B cell (primary cell): ENCODE measurements around the gene ZSCAN20. TPM values are rescaled to one million over a fixed set of nuclear protein-coding genes. Genes with fewer than 3 reads are reported as not detected.

Experiments
- ATAC-seq: fragments of 200-7000 bp; cut with Tn5 transposase; one replicate; pipeline ENCODE4 v1.10.0; 2021; ENCODE audit warnings: low read depth, mild to moderate bottlenecking, moderate number of reproducible peaks, moderate library complexity
- CTCF ChIA-PET: fragments of 350-600 bp; sonication (Branson Sonifier 250); formaldehyde crosslinking; loops from one replicate; lab custom pipeline; 2021; ENCODE audit warnings: antibody characterized with exemption, inconsistent platforms; lab: Charles Lee
- POLR2A ChIA-PET: fragments of 350-600 bp; sonication (Branson Sonifier 250); formaldehyde crosslinking; loops from one replicate; lab custom pipeline; 2021; ENCODE audit warnings: antibody characterized with exemption; lab: Charles Lee
- DNase-seq: peaks from one replicate; pipeline ENCODE4 v3.0.0; 2013
- H2AFZ ChIP-seq: 2 replicates; pipeline ENCODE4 v1.6.1; 2012; ENCODE audit warnings: mild to moderate bottlenecking, low read depth, low read length; ENCODE audit not compliant: insufficient read depth, poor library complexity, severe bottlenecking
- H3K27ac ChIP-seq, 2 donors: 1 replicate in 1 of 2; 2 replicates in 1 of 2; pipeline ENCODE4 v1.5.1; 2012 to 2013; ENCODE audit warnings: low read length in 2 of 2, mild to moderate bottlenecking in 2 of 2, moderate library complexity in 1 of 2
- H3K27me3 ChIP-seq, 4 experiments: fragments of 200-600 bp in 1 of 4; sonication (generic) in 1 of 4; replicated peaks in 1 of 4; 1 replicate in 2 of 4; 2 replicates in 2 of 4; pipeline versions ENCODE4 v1.6.1 to v1.7.0; 2013 to 2016; ENCODE audit warnings: low read length in 3 of 4, mild to moderate bottlenecking in 2 of 4, mixed read lengths in 1 of 4, moderate library complexity in 1 of 4; ENCODE audit not compliant: insufficient read depth in 4 of 4, control insufficient read depth in 3 of 4; ENCODE audit errors: control extremely low read depth in 1 of 4
- H3K36me3 ChIP-seq, 2 experiments: replicated peaks in 1 of 2; 1 replicate in 1 of 2; 2 replicates in 1 of 2; pipeline versions ENCODE4 v1.6.1 to v1.7.1; 2013; ENCODE audit warnings: low read length in 1 of 2; ENCODE audit not compliant: insufficient read depth in 2 of 2, control insufficient read depth in 1 of 2; ENCODE audit errors: control extremely low read depth in 1 of 2, extremely low read depth in 1 of 2
- H3K4me1 ChIP-seq, 2 donors: fragments of 200-600 bp in 1 of 2; sonication (generic) in 1 of 2; 1 replicate in 1 of 2; 2 replicates in 1 of 2; pipeline versions ENCODE4 v1.5.1 to v1.6.1; 2013 to 2017; ENCODE audit warnings: low read length in 2 of 2; ENCODE audit not compliant: control insufficient read depth in 2 of 2, insufficient read depth in 2 of 2
- H3K4me2 ChIP-seq: replicated peaks from 2 replicates; pipeline ENCODE3; 2012; ENCODE audit warnings: mild to moderate bottlenecking, low read depth, low read length; ENCODE audit not compliant: poor library complexity, severe bottlenecking
- H3K4me3 ChIP-seq, 5 experiments: fragments of 200-600 bp in 1 of 5; sonication (generic) in 1 of 5; 1 replicate in 3 of 5; 2 replicates in 2 of 5; pipeline versions ENCODE4 v1.5.1 to v1.7.0; 2011 to 2016; ENCODE audit warnings: low read length in 4 of 5, mild to moderate bottlenecking in 4 of 5, low read depth in 2 of 5, control low read depth in 1 of 5, moderate library complexity in 1 of 5; ENCODE audit not compliant: insufficient read depth in 1 of 5; ENCODE audit errors: control extremely low read depth in 1 of 5, extremely low read depth in 1 of 5
- H3K79me2 ChIP-seq: fragments of 200-600 bp; sonication (generic); one replicate; pipeline ENCODE4 v1.6.0; 2016; ENCODE audit warnings: low read length; ENCODE audit not compliant: control insufficient read depth, insufficient read depth
- H3K9ac ChIP-seq: fragments of 200-600 bp; sonication (generic); 2 replicates; pipeline ENCODE4 v1.6.1; 2017; ENCODE audit warnings: mild to moderate bottlenecking, low read length, moderate library complexity
- H3K9me3 ChIP-seq, 3 donors: one replicate each; pipeline versions ENCODE4 v1.6.1 to v1.7.1; 2013; ENCODE audit warnings: low read length in 2 of 3; ENCODE audit not compliant: control insufficient read depth in 2 of 3, insufficient read depth in 1 of 3; ENCODE audit errors: control extremely low read depth in 1 of 3
- H4K20me1 ChIP-seq: 2 replicates; pipeline ENCODE4 v1.6.0; 2012; ENCODE audit warnings: mild to moderate bottlenecking, low read length; ENCODE audit not compliant: insufficient read depth, control insufficient read depth, poor library complexity, severe bottlenecking
- H3K27ac Mint-ChIP-seq: one replicate; pipeline ENCODE4 v1.8.0; 2021; ENCODE audit warnings: mixed read lengths
- H3K27me3 Mint-ChIP-seq: one replicate; pipeline ENCODE4 v1.8.0; 2021; ENCODE audit warnings: mixed read lengths
- H3K4me1 Mint-ChIP-seq: one replicate; pipeline ENCODE4 v1.8.0; 2021; ENCODE audit warnings: mixed read lengths
- H3K4me3 Mint-ChIP-seq: one replicate; pipeline ENCODE4 v1.8.0; 2021; ENCODE audit warnings: mixed read lengths
- H3K9me3 Mint-ChIP-seq: one replicate; pipeline ENCODE4 v1.8.0; 2022; ENCODE audit warnings: mixed read lengths; ENCODE audit not compliant: insufficient read depth
- CTCF ChIP-seq: fragments of 200-600 bp; IDR thresholded peaks from one replicate; pipeline ENCODE4 v1.8.0; 2022; ENCODE audit warnings: antibody characterized with exemption, mild to moderate bottlenecking
- EZH2 ChIP-seq: IDR thresholded peaks from 2 replicates; pipeline ENCODE4 v1.6.1; 2012; ENCODE audit warnings: borderline replicate concordance, low read depth, mild to moderate bottlenecking, moderate library complexity, low read length; ENCODE audit not compliant: insufficient read depth, poor library complexity, severe bottlenecking
- WGBS: methylation state at CpG from one replicate; pipeline ENCODE4 v1.1.5; 2013; ENCODE audit warnings: missing lambda C conversion rate; ENCODE audit not compliant: insufficient coverage; 5-methylcytosine and 5-hydroxymethylcytosine counted together
- intact Hi-C: fragments of 100-400 bp; cut with micrococcal nuclease; formaldehyde crosslinking; loops from one replicate; pipeline ENCODE4 v1.10.0; 2022
- polyA plus RNA-seq: library from polyadenylated mRNA; depleted of rRNA; stranded (reverse); fragments of >200 nt; gene quantifications from 2 replicates; pipeline ENCODE4 v1.2.3, GENCODE V29; 2012
- total RNA-seq, 2 donors: library from RNA; stranded (reverse); fragments of 120-200 nt in 1 of 2; gene quantifications; 1 replicate in 1 of 2; 2 replicates in 1 of 2; pipeline versions ENCODE4 v1.2.3 to v1.2.4, GENCODE V29; 2013 to 2022

The ZSCAN20 gene
- total and polyA plus RNA-seq, 2 donors (not counting 1 experiment from before 2014, with no cell fraction given): 0.18 to 3.7 TPM

DNA sequence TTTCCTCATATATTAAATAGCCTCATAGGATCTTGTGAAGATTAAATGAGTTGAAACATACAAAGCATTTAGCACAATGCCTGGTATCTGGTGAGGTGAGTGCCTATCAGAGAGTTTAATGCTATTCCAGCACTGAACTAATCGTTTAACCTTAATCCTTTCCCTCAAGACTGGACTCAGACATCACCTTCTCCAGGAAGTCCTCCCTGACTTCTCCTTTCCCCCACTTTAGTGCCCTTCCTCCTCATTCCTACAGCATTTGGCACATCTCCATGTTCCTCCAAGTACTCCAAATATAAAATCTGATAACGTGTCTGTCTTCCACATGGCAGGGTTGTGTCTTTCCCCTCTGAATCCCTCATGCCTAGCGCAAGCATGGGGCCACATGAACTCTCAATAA lies 59.8 kb downstream of the ZSCAN20 start:
- no peaks in the 10 kb centered on the region for H3K4me1 Mint-ChIP-seq
- Histone ChIP-seq H3K4me3 (no peak overlapping the region), H3K27me3 (no peaks in the 10 kb centered on the region), H3K79me2 (no peaks in the 10 kb centered on the region), H3K4me2 (no peak overlapping the region), H3K36me3 (no peaks in the 10 kb centered on the region), H3K4me1 (no peaks in the 10 kb centered on the region), H4K20me1 (no peaks in the 10 kb centered on the region), H3K27ac (no peak overlapping the region), H3K9me3 (peaks cover 0 to 3% (median 0%) of the 10 kb centered on the region in 3 donors), H3K9ac (no peak overlapping the region), H2AFZ (no peak overlapping the region)
- H3K4me3 Mint-ChIP-seq: no peak overlapping the region
- WGBS: 79% methylated on average over 1 of the region's 3 CpGs
- POLR2A ChIA-PET: no interaction called here
- no peak for DNase-seq
- no peak overlapping the region for H3K27ac Mint-ChIP-seq
- TF ChIP-seq EZH2 (no peak), CTCF (no peak)
- no peaks in the 10 kb centered on the region for H3K9me3 Mint-ChIP-seq
- CTCF ChIA-PET: no interaction called here
- no peak for ATAC-seq
- intact Hi-C loops: no loop called here
- peaks cover 15% of the 10 kb centered on the region for H3K27me3 Mint-ChIP-seq

DNA sequence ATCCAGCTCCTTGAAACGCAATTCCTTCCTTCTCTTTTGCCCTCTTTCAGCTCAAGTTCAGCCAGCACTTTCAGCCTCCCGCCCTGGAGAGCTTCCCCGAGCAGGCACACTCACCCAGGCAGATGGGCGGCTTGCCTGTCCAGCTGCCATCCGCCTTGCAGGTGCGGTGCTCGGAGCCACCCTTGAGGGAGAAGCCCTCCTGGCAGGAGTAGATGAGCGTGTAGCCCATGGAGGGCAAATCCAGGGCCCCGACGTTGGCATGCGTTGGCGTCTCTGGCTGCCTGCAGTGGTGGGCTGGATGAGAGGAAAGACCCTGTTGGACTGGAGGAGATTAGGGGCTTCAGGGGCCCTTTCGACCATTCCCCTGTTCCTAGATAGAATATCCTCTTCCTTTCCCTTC lies 60.5 kb downstream of the ZSCAN20 start:
- Mint-ChIP-seq H3K4me1 (no peaks in the 10 kb centered on the region), H3K9me3 (no peaks in the 10 kb centered on the region), H3K27me3 (peaks cover 14% of the 10 kb centered on the region), H3K4me3 (no peak overlapping the region), H3K27ac (no peak overlapping the region)
- Histone ChIP-seq H3K9ac (no peak overlapping the region), H3K79me2 (no peaks in the 10 kb centered on the region), H3K4me3 (no peak overlapping the region), H3K4me2 (no peak overlapping the region), H4K20me1 (no peaks in the 10 kb centered on the region), H3K9me3 (peaks cover 0 to 3% (median 0%) of the 10 kb centered on the region in 3 donors), H3K36me3 (no peaks in the 10 kb centered on the region), H3K27ac (no peak overlapping the region), H3K27me3 (no peaks in the 10 kb centered on the region), H3K4me1 (no peaks in the 10 kb centered on the region), H2AFZ (no peak overlapping the region)
- DNase-seq (no peak), ATAC-seq (no peak)
- 91% methylated on average over 8 of the region's 13 CpGs for WGBS
- no peak for TF ChIP-seq EZH2
- no peak for TF ChIP-seq CTCF
- ChIA-PET POLR2A (no interaction called here), CTCF (no interaction called here)
- intact Hi-C loops: no loop called here
